Hematopoietic multipotent progenitor cell treated with erythropoietin and hydrocortisone succinate and interleukin-3 and kit ligand, for 17 days (in vitro differentiated cells): ENCODE data around the gene ABCC8.

Experiments used
- DNase-seq: peaks from one replicate; pipeline ENCODE4 v3.0.0-alpha.2; 2015; ENCODE audit warnings: low spot score

Gene ABCC8

DNA sequence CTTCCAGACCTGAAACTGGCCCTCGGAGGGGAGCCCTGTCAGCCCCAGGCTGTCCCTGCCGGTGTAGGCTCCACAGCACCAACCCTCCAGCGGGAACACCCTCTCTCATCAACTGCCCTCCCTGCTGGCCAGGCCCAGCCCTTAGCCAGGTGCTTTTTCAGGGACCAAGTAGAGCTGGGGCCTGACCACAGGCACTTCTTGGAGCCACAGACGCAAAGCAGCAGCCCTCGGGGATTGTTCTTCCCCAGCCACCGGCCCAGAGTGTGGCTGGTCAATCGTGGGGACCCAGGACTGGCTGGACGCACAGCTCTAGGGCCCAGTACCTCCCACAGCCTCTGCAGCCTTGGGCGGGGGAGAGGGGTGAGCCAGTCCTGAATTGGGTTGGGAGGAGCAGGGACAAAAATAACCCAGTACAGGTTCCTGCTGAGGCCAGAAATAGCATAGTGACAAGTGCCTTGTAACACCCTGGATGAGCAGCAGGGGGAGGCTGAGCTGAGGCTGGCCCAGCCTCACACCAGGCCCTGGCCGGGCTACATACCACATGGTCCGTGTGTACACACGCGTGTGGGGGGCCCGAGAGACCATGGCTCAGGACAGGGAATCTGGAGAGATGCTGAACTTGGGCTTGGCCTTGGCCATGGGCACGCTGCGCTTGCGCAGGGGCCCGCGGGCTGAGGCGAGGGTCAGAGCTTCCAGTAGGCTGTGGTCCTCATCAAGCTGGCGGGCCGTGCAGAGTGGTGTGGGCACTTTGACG is 90.1 kb downstream of the ABCC8 start:
- DNase-seq: no peak

- no peak for DNase-seq
These were observed 90.7 kb downstream of the ABCC8 start for GRCh38 chr11:17385926-17386325.

DNA sequence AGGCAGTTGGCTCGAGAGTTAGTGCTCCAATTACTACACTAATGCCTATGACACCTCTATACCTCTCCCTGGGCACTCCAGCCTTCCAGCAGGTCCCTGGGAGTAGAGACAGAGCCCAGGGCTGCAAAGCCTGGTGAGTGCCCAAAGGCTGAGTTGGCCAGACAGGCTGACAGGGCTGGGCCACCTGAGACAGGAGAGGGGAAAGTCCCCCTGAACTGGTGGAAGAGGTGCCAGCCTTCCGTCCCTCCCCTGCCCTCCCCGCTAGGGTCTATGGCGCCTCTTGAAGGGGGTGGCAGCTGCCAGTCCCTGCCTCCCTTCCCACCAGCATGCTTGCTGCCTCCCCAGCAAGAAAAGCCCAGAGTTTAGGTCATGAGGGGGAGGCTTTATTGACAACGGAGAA is 91.2 kb downstream of the ABCC8 start:
- no peak for DNase-seq

DNA sequence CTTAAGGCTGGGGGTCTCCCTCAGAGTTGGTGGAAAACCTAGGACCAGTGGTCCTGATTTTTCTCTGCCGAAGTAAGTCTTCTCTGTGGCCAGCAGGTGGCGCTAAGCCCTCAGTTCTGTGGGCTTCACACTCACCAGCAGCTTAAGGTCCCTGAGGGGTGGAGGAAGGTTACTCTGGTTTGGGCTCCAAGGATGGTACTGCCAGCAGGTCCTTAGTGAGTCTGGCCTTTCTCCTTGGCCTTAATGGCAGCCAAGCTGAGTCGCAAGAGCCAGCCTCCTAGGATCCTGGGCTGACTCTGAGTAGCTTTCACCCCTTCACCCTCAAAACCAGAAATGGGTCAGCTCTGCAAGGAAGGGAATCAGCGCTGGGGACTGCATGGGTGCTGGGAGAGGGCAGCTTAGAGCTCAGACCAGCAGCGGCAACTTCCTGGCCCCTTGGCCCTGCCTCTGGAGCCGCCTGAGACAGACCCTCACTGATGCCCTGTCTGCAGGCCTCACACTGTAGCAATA is 92.6 kb downstream of the ABCC8 start:
- DNase-seq: peak; percentile 78

DNA sequence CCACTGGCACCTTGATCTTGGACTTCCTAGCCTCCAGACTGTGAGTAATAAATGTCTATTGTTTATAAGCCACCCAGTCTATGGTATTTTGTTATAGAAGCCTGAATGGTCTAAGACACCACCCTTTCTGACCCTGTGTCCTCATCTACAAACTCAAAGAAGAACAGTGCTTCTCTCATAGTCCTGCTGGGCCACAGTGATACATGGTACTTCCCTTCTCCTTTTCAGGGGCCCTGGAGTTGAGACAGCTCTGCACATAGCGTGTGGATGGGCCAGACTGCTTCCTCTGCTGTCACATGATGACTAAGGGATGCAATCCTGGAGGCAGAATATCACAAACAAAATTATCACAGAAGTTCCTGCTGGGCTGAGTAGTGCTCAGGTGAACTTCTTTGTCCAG is 93.2 kb downstream of the ABCC8 start:
- no peak for DNase-seq

DNA sequence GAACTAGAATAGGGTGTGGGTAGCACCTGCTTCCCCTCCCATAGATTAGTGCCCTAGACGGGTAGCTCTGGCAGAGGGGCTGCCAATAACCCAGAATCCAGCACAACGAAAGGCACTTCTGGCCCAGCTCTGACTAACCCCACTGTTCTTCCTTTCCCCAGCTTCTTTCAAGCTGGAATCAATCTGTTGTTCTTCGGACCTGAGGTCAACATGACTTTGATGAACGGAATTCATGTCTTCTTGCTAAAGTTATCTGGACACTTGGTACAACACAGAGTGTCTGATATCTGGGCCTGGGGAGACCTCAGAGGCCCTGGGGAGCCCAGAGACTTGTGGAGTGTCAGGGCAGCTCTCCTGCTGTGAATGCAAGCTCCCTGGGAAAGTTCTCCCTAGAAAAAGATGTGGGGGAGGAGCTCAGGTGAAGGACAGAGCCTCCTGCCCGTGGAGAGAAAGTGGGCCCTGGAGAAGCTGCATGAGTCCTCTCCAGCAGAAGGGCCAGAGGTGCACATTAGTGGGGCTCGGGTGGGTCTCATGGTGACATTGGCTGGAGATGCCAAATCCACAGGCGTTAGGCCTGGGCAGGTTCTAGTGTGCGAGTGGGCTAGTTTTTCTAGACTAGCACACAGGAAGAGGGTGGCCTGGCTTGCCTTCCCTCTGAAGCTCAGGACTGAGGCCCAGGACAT is 94.5 kb downstream of the ABCC8 start:
- DNase-seq: no peak

DNA sequence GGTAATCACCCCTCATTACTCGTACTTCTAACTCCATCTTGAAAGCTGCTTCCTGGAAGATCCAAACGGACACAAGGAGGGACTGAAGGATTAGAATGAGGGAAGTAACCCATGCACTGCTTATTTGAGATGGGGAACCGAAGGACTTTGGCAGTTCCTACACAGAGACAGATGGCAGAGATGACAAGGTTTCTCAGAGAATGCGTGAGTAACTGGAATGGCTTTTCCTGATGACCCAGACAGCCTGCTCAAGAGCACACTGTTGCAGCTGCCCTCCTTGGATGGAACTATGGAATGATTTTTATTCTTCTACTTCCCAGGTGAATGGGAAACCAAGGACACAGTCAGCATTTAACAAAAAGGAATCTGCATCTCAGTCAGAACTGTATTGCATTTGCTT is 95.5 kb downstream of the ABCC8 start:
- no peak for DNase-seq

- no peak for DNase-seq
These were observed 97.1 kb downstream of the ABCC8 start for GRCh38 chr11:17379383-17380180.

- DNase-seq: no peak
These were observed 98.0 kb downstream of the ABCC8 start for GRCh38 chr11:17378655-17379054.

- DNase-seq: no peak
These were observed 100.2 kb downstream of the ABCC8 start for GRCh38 chr11:17376493-17376892.

- DNase-seq: no peak
These were observed 101.1 kb downstream of the ABCC8 start for GRCh38 chr11:17375547-17375946.

GRCh38 chr11:17371614-17372013 is 105.0 kb downstream of the ABCC8 start:
- no peak for DNase-seq

DNA sequence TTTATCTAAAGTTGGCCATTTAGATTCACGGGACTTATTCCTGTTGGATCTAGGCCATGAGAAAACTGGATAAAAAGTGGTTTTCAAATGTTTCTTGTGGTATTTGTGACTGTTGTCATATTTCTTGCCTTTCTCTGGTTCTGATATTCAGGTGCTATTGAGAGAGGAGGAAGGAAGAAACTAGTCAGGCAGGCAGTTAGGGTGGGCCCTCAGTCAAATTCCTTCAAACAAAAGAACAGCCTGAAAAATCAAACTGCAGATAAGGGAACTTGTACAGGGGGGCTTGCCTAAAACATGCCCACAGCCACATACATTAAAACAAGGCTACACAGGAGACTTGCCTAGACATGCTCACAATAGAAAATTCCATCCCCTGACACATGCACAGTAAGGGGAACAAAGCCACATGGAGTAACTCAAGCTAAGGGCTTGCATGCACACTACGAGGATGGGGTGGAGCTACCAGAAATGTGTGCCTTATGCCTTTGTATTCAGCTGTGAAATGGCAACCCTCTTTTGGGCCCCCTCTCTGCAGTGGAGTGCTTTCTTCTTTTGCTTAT is 106.9 kb downstream of the ABCC8 start:
- no peak for DNase-seq

DNA sequence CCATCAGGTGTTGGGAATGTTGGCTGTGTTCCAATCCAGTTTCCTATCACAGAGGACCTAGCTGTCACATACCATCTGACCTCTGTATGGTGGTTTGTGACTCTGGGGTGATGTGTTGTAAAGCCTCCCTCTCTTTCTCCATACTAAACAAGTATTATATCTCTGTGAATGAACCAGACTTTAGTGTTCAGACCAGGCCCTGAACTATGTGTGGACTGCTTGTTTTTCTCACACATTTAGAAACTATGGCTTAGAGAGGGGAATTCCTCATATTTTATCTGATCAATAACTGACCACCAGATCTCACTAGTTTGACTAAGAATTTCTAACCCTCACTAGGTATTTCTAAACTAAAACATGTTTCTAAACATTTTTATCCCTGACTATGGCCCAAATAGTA is 107.6 kb downstream of the ABCC8 start:
- DNase-seq: no peak

DNA sequence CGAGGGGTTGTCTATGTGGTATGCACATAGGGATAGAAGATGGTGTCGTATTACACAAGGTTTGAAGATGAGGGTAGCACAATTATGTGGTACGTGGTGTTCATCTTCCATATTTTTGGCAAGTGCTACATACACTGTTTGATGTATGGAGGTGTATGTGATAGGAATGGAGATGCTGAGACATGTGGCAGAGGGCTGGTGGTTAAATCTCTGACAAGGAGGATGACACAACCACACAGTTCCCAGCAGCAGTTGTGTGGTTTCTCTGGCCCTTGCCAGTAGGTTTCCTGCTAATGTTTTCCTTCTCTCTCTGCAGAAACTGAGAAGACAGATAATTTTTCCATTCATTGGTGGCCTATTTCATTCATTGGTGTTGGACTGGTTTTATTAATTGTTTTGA is 108.1 kb downstream of the ABCC8 start:
- no peak for DNase-seq

GRCh38 chr11:17366495-17366894 is 110.2 kb downstream of the ABCC8 start:
- no peak for DNase-seq

DNA sequence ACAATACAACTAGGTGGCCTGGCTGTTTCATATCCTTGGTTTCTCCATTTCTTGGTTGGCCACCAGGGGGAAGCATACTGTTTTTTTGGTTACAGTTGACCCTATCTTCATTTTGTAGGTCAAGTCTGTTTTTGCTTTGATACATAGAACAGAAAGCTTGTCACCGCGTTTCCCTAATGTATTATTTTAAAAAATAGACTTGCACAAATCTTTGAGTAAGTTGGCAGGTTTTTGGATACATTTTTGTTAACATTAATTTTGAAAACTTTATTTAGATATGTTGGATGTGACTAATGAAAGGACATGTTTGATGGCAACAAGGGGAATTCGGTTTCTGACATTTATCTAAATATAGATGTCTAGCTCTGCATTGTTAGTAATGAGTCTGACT is 122.0 kb downstream of the ABCC8 start:
- DNase-seq: peak; percentile 64

DNA sequence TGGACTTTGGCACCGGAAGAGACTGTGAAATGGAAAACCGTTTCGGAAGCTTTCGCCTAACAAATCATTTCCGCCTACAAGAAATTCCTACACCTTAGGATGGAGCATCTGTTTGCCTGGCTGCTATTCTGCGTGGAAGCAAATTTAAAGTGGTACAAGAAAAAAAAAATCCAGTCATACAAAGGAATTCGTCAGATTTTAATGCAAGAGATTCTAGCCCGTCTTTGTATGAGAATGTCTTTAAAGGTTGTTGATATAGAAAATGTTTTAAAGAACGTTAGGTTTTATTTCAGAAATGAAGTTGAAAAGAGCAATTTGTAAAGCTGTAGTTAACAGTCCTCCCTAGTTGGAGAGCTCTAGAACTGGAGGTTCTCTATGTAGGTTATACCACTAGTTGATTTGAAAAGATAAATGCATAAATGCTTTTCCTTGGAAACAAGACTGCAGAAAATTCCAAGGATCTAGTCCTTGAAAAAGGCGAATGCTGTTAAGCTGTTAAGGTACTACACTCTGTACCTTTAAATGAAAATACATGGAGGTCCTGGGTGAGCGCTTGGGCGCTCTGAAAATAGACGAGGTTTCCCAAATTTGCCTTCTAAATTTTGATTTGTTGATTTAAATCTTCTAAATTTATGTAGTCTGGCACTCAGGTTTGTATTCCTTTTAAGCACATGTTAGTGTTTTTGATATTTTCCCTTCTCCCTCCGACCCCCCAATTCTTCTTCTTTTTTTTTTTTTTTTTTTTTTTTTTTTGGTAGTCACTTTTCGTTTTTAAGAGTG is 122.6 kb downstream of the ABCC8 start:
- peak; percentile 11 for DNase-seq

GRCh38 chr11:17352950-17353820 is 123.5 kb downstream of the ABCC8 start:
- DNase-seq: peak; percentile 36

DNA sequence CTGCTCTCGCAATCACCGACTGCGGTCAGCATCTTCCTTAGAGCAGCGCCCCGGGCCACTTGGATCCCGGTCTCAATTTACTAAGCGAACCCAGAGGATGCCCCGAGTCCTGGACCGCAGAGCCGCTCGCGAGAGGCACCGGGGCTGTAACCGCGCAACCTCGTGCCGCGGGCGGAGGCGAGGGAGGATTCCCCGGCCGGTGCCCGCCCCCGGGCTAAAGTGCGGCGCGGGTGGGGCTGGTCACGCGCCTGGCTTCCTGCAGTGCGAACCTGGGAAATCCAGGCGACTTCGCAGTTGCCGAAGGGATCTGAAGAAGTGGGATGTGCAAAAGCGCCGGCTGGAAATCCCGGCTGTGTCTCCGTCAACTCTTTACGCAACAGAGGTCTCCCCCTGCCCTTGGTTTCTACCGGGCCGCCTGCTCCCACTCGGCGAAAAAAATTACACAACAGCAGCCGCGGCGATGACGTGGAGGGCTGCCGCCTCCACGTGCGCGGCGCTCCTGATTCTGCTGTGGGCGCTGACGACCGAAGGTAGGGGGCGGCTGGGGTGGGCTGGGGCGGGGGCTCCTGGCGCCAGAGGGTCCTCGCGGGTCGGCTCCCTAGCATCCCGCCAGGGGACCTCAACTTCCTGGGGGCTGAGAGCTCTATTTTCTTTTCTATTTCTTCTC is 125.0 kb downstream of the ABCC8 start, which contains the start of gene NCR3LG1:
Gene NCR3LG1 (plus strand): TSS at position 291 of the 667 bp plus-strand sequence. CDS start 170 bp downstream, at position 461.
- DNase-seq: peak; percentile 26
